ENCODE results near the gene YTHDF1.
"Not testable (repeated sequence)": the region's sequence is repeated elsewhere in the genome, so short reads cannot be mapped to it uniquely, and the experiment has no call there.

Gene YTHDF1

GRCh38 chr20:63216041-63216848, at the start of gene YTHDF1:
TSS of gene YTHDF1 (minus strand) at chr20:63216131. CDS start at chr20:63215892, 239 bp downstream.
- FAIRE-seq = no peak

GRCh38 chr20:63264519-63264918, 48.6 kb upstream of the YTHDF1 start:
- no peak for FAIRE-seq

GRCh38 chr20:63264000-63264399, 48.1 kb upstream of the YTHDF1 start:
- no peak for FAIRE-seq

- FAIRE-seq = no peak
These were observed 46.9 kb upstream of the YTHDF1 start for GRCh38 chr20:63262836-63263235.

GRCh38 chr20:63261795-63262528, 46.0 kb upstream of the YTHDF1 start:
- no peak for FAIRE-seq

- no peak for FAIRE-seq
These were observed 45.3 kb upstream of the YTHDF1 start for GRCh38 chr20:63261060-63261794.

GRCh38 chr20:63260521-63260920, 44.6 kb upstream of the YTHDF1 start:
- FAIRE-seq = no peak

- FAIRE-seq = no peak
These were observed 44.0 kb upstream of the YTHDF1 start for GRCh38 chr20:63259734-63260460.

- FAIRE-seq = no peak
These were observed 42.9 kb upstream of the YTHDF1 start for GRCh38 chr20:63258781-63259180.

- FAIRE-seq = no peak
These were observed 41.7 kb upstream of the YTHDF1 start for GRCh38 chr20:63257629-63258028.

- no peak for FAIRE-seq
These were observed 41.0 kb upstream of the YTHDF1 start for GRCh38 chr20:63256954-63257353.

GRCh38 chr20:63255931-63256704, 40.2 kb upstream of the YTHDF1 start:
- FAIRE-seq = no peak

- no peak for FAIRE-seq
These were observed 38.9 kb upstream of the YTHDF1 start for GRCh38 chr20:63254606-63255384.

GRCh38 chr20:63254232-63254605, 38.3 kb upstream of the YTHDF1 start, which contains the start of gene NKAIN4:
TSS of gene NKAIN4 (minus strand) at chr20:63254463. CDS start at chr20:63254450, 13 bp downstream.
- no peak for FAIRE-seq

- FAIRE-seq = no peak
These were observed 37.7 kb upstream of the YTHDF1 start for GRCh38 chr20:63253438-63254231.

- no peak for FAIRE-seq
These were observed 37.1 kb upstream of the YTHDF1 start for GRCh38 chr20:63253065-63253437.

- FAIRE-seq = no peak
These were observed 36.4 kb upstream of the YTHDF1 start for GRCh38 chr20:63252284-63252711.

- FAIRE-seq = not testable (repeated sequence)
These were observed 35.4 kb upstream of the YTHDF1 start for GRCh38 chr20:63251350-63251749.

GRCh38 chr20:63249891-63250290, 34.0 kb upstream of the YTHDF1 start:
- FAIRE-seq = no peak

Data from TTC549 (cell line).